Cardiac fibroblast (primary cell): Measurements from ENCODE around the gene SMIM27.
"Not testable (repeated sequence)": the region's sequence is repeated elsewhere in the genome, so short reads cannot be mapped to it uniquely, and the experiment has no call there.

Source experiments
- DNase-seq, 2 donors: peaks; one replicate each; pipeline versions ENCODE4 v3.0.0 to v3.0.0-alpha.2; 2010; ENCODE audit warnings: low read depth in 2 of 2
- H3K4me3 ChIP-seq, 2 donors: replicated peaks in 1 of 2; 1 replicate in 1 of 2; 2 replicates in 1 of 2; pipeline ENCODE4 v1.5.1; 2011; ENCODE audit warnings: low read depth in 2 of 2, low read length in 2 of 2, mild to moderate bottlenecking in 2 of 2, moderate library complexity in 1 of 2
- TF ChIP-seq, protein P1 (sequence below): IDR thresholded peaks from one replicate; pipeline ENCODE4 v1.5.1; 2011; ENCODE audit warnings: low read depth, mild to moderate bottlenecking, low read length, inconsistent platforms

The SMIM27 gene

GRCh38 chr9:32590476-32590875, 38.3 kb downstream of the SMIM27 start:
- DNase-seq, result no peak
- H3K4me3 ChIP-seq, result no peak overlapping the region
- TF ChIP-seq, protein P1, sequence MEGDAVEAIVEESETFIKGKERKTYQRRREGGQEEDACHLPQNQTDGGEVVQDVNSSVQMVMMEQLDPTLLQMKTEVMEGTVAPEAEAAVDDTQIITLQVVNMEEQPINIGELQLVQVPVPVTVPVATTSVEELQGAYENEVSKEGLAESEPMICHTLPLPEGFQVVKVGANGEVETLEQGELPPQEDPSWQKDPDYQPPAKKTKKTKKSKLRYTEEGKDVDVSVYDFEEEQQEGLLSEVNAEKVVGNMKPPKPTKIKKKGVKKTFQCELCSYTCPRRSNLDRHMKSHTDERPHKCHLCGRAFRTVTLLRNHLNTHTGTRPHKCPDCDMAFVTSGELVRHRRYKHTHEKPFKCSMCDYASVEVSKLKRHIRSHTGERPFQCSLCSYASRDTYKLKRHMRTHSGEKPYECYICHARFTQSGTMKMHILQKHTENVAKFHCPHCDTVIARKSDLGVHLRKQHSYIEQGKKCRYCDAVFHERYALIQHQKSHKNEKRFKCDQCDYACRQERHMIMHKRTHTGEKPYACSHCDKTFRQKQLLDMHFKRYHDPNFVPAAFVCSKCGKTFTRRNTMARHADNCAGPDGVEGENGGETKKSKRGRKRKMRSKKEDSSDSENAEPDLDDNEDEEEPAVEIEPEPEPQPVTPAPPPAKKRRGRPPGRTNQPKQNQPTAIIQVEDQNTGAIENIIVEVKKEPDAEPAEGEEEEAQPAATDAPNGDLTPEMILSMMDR, result no peak

- TF ChIP-seq, protein P1, result no peak
- H3K4me3 ChIP-seq, result no peak overlapping the region
- peak in 1 of 2 donors; percentile 9 for DNase-seq
These were observed 38.8 kb downstream of the SMIM27 start for GRCh38 chr9:32590898-32591297.

DNA sequence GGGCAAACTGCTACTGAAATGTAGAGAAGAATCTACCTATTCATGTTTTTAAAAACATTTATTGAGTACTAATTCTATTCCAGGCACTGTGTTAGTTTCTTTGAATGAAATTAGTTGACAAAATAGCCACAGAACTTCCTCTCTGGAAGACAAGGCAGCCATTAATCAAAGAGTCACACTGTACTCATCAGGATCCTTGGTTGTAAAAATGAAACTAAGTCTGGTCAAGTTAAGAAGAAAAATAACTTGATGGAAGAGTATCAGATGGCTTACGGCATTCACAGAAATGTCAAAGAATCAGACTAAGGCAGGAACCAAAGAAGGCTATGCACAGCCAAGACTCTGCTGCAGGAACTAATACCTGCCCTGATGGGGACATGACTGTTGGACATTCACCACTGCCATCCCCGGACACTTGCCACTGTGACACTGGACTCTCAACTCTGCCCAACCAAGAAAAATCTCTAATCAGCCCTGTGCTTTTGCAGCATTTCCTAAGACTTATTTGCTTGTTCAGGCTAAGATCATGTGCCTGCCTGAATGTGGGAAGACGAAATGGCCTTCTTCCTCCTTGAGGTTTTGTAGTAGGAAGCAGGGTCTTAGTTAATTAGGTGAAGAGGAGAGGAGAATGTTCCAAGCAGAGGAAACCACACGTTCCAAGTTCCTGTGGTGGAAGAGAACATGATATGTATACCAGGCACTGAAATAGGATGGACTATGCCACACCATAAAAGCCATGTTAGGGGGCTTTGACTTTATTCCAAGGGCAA, 44.2 kb downstream of the SMIM27 start:
- TF ChIP-seq, protein P1, result no peak
- no peak overlapping the region for H3K4me3 ChIP-seq
- DNase-seq, result no peak

GRCh38 chr9:32596936-32597335, 44.8 kb downstream of the SMIM27 start:
- DNase-seq, result no peak
- TF ChIP-seq, protein P1, result no peak
- H3K4me3 ChIP-seq, result no peak overlapping the region

DNA sequence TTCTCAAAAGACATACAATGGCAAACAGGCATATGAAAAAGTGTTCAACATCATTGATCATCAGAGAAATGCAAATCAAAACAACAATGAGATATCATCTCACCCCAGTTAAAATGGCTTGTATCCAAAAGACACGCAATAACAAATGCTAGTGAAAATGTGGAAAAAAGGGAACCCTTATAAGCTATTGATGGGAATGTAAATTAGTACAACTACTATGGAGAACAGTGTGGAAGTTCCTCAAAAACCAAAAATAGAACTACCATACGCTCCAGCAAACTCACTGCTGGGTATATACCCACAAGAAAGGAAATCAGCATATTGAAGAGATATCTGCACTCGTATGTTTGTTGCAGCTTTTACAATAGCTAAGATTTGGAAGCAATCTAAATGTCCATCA, 46.9 kb downstream of the SMIM27 start:
- H3K4me3 ChIP-seq, DNase-seq: not testable (repeated sequence)
